NB4 (cell line): ENCODE results near the gene CCDC54.

Source experiments
- DNase-seq: peaks from one replicate; pipeline ENCODE4 v3.0.0; 2010; ENCODE audit warnings: low read depth
- H3K4me3 ChIP-seq: one replicate; pipeline ENCODE4 v1.5.1; 2011; ENCODE audit warnings: mild to moderate bottlenecking, low read depth, low read length, moderate library complexity
- CTCF ChIP-seq: IDR thresholded peaks from one replicate; pipeline ENCODE4 v1.5.1; 2012; ENCODE audit warnings: low read depth, low read length
- MYC ChIP-seq: IDR thresholded peaks from 2 replicates; pipeline ENCODE4 v1.6.1; 2011; ENCODE audit warnings: low read depth, low read length
- POLR2A ChIP-seq: IDR thresholded peaks from 2 replicates; pipeline ENCODE4 v1.6.1; 2011; ENCODE audit warnings: mild to moderate bottlenecking; ENCODE audit not compliant: insufficient read length; ENCODE audit errors: extremely low read depth
- TF ChIP-seq, protein P1 (sequence below): IDR thresholded peaks from 2 replicates; pipeline ENCODE4 v1.6.1; 2011; ENCODE audit warnings: low read depth, low read length

Gene CCDC54

DNA sequence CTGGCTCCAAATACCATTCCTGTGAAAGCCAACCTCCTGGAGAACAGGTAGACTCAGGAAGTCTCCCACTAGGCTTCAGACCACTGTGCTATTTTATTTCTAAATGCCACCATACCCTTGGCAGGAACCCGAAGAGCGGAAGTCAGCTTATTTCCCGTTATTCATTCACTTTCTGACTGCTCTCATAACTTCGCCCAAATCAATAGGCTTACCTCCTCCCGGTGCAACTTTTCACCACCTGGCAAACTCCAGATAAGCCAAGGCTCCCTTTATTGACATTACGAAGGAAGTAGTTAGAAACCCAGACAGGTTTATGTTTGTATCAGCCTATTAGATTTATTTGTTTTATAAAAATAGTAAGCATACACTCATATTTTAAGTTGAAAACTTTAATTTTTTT lies 3.3 kb upstream of the CCDC54 start:
- DNase-seq, result no peak
- TF ChIP-seq, protein P1, sequence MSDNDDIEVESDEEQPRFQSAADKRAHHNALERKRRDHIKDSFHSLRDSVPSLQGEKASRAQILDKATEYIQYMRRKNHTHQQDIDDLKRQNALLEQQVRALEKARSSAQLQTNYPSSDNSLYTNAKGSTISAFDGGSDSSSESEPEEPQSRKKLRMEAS, result no peak
- TF ChIP-seq POLR2A (no peak), MYC (no peak), CTCF (no peak)

DNA sequence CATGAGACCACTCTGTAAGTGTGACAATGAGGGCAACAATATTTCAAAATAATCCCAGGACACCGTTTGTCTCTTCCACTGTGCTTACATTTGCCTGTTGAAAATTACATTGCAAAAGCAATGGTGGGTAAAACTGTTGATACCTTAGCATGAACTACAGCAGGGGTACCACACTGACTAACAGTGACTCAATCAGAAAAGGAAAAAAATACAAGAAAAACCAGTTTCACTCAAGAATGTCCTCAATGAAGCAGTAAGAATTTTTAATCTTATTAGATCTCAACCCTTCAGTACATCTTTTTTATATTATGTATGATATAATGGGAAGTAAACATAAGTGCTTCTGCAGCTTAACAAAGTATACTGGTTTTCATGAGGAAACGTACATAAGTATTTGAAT lies 1.6 kb upstream of the CCDC54 start:
- DNase-seq, result no peak
- TF ChIP-seq CTCF (no peak), MYC (no peak), POLR2A (no peak)
- TF ChIP-seq, protein P1, result no peak
- H3K4me3 ChIP-seq, result no peak overlapping the region

More for the DNA sequence above, 3.3 kb upstream of the CCDC54 start:
- H3K4me3 ChIP-seq, result no peak overlapping the region

GRCh38 chr3:107382631-107383030 lies 5.4 kb downstream of the CCDC54 start:
- H3K4me3 ChIP-seq, result no peak overlapping the region
- DNase-seq, result no peak
- TF ChIP-seq POLR2A (no peak), CTCF (no peak), MYC (no peak)
- TF ChIP-seq, protein P1, result no peak

DNA sequence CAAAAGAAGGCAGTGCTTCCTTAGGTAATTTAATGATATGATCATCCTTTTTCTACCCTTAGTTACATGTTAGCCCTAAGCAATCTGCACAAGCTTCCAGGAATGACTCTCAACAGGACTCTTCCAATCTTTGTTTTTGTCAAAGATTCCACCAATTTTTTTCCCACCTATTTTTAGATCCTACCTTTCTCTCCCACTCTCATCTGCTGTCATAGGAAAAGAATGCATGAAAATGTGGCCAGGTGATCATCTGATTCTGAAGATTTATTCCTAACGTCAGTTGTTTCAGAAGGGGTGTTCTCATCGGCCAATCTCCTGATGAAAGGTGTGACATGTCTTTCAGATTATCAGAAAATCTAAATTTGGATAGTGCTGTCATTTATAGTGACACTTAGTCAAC lies 7.2 kb downstream of the CCDC54 start:
- no peak for TF ChIP-seq POLR2A
- no peak for TF ChIP-seq CTCF
- TF ChIP-seq MYC, result no peak
- TF ChIP-seq, protein P1, result no peak
- H3K4me3 ChIP-seq, result no peak overlapping the region
- no peak for DNase-seq

- no peak for DNase-seq
- H3K4me3 ChIP-seq, result no peak overlapping the region
- TF ChIP-seq CTCF (no peak), MYC (no peak), POLR2A (no peak)
- TF ChIP-seq, protein P1, result no peak
These were observed 7.7 kb downstream of the CCDC54 start for GRCh38 chr3:107384907-107385306.

- TF ChIP-seq MYC (no peak), POLR2A (no peak), CTCF (no peak)
- TF ChIP-seq, protein P1, result no peak
- H3K4me3 ChIP-seq, result no peak overlapping the region
- DNase-seq, result no peak
These were observed 10.3 kb downstream of the CCDC54 start for GRCh38 chr3:107387555-107387954.
